Measurements from ENCODE around the gene P2RX3.

GRCh38 chr11:57399221-57399620 is 61.1 kb downstream of the P2RX3 start:
- TF ChIP-seq CTCF (IDR thresholded peaks at IDR 0.05): no peak
- no peak for TF ChIP-seq POLR2A (IDR thresholded peaks at IDR 0.05)
- TF ChIP-seq POLR2AphosphoS5 (IDR thresholded peaks at IDR 0.05): no peak

Data from prostate gland (tissue), 2 donors.